VCaP (cell line): ENCODE measurements around the gene LAPTM5.

ENCODE experiments used
- H3K27ac ChIP-seq: fragments of 450-650 bp; 2 replicates; pipeline ENCODE4 v1.5.1; 2017
- TF ChIP-seq, protein P1 (sequence below): fragments of 450-650 bp; conservative IDR thresholded peaks from 2 replicates; pipeline ENCODE4 v1.5.1; 2017; ENCODE audit warnings: mild to moderate bottlenecking, moderate library complexity

LAPTM5 gene

DNA sequence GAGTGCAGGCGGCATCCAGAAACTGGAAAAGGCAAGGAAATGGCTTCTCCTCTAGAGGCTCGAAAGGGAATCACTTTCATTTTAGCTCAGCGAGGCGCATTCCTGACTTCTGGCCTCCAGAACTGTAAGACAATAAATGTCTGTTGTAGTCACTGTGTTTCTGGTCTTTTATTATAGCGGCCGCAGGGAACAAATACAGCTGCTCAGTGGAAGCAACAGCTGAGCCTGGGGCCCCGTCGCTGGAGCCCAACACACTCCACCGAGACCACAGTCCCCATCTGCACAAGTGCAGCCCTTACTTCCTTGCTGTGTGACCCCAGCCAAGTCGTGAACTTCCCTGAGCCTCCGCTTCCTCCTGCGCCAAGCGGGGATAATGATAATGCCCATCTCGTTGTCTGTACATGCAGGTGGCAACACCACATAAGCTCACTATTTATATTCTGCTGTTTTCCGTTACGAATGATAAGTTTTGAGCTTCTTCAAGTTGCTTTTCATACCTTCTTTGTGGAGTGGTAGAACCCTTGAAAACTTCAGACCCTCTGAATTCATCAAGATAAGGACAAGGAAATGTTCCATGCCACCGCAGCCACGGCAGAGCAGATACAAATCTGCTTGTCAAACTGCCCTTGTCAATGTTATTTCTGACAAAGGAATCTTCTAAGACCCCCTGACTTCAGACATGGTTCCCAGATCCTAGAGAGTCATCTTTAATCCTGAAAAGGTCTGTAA, 3.2 kb upstream of the LAPTM5 start:
- H3K27ac ChIP-seq: no peak overlapping the region
- TF ChIP-seq, protein P1, sequence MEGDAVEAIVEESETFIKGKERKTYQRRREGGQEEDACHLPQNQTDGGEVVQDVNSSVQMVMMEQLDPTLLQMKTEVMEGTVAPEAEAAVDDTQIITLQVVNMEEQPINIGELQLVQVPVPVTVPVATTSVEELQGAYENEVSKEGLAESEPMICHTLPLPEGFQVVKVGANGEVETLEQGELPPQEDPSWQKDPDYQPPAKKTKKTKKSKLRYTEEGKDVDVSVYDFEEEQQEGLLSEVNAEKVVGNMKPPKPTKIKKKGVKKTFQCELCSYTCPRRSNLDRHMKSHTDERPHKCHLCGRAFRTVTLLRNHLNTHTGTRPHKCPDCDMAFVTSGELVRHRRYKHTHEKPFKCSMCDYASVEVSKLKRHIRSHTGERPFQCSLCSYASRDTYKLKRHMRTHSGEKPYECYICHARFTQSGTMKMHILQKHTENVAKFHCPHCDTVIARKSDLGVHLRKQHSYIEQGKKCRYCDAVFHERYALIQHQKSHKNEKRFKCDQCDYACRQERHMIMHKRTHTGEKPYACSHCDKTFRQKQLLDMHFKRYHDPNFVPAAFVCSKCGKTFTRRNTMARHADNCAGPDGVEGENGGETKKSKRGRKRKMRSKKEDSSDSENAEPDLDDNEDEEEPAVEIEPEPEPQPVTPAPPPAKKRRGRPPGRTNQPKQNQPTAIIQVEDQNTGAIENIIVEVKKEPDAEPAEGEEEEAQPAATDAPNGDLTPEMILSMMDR: no peak

DNA sequence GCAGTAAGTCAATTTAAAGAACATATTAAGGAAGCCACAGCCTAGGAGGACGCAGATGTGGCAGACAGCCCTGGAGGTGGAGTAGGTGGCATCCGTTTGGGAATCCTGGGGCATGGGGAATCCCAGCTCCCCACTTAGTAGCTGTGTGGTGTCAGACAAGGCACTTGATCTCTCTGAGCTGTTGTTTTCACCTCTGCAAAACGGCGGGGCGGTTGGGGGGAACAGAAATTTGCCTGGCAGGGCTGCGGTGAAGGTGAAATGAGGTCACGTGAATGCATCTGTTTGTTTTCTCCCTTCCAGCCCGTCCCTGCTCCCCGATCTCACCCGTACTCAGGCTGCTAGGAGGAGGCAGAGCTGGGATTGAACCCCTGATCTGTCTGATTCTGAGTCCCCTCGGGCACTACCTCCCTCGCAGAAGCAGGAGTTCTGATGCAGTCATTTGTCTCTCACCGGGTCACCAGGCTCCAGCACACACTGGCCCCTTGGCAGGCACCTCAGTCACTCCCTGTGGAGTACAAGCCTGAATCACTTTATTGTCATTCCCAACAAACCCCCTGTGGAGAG, 2.2 kb upstream of the LAPTM5 start:
- TF ChIP-seq, protein P1: no peak
- no peak overlapping the region for H3K27ac ChIP-seq

DNA sequence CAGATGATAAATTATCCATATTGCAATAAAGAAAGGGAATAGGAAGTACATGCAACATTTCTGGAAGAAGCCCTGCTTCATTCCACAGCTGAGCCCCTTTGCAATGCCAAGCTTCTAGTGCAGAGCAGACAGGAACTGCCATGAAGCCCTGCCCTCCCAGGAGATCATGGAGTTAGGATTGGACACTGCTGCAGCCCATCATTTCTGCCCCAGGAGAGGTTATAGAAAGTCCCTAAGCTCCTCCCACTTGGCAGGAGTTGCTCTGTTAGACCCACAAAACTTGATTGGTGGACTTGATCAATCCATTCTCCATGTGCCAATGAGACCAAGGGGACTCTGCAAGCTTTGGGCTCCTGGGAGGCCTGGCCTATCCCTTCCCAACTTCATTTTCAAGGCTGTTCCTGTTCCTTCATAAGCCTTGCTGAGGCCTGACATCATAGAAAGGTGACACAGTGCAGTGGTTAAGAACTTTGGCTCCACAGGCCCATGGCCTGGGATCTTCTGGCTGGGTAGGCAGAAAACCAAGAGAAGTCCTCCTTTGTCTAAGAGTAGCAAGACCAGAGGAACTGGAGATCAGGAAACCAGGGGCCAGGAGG, 1.3 kb upstream of the LAPTM5 start:
- TF ChIP-seq, protein P1: no peak
- H3K27ac ChIP-seq: no peak overlapping the region

DNA sequence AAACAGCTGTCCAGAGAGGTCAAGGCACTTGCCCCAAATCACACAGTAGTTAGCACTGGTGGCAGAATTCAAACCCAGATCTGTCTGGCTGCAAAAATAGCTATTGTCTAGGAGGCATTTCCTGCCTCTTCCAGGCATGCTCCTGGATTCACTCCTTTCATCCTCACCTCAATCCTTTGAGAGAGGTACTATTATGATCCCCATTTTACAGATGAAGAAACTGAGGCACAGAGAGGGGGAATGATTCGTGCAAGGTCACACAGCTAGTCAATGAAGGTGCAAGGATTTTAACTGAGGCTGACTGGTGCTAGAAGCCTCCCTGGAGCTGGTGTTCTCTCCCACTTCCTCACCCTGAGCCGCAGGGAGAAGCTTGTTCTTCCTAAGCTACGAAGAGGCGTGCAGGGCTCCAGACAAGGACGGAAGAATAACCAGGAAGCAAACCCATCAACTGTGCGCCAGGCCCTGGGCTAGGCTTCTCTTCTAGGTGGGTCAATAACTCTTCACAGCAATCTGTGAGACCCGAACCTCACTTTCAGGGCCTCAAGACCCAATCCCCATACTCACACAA, 631 bp upstream of the LAPTM5 start:
- TF ChIP-seq, protein P1: no peak
- H3K27ac ChIP-seq: no peak overlapping the region

DNA sequence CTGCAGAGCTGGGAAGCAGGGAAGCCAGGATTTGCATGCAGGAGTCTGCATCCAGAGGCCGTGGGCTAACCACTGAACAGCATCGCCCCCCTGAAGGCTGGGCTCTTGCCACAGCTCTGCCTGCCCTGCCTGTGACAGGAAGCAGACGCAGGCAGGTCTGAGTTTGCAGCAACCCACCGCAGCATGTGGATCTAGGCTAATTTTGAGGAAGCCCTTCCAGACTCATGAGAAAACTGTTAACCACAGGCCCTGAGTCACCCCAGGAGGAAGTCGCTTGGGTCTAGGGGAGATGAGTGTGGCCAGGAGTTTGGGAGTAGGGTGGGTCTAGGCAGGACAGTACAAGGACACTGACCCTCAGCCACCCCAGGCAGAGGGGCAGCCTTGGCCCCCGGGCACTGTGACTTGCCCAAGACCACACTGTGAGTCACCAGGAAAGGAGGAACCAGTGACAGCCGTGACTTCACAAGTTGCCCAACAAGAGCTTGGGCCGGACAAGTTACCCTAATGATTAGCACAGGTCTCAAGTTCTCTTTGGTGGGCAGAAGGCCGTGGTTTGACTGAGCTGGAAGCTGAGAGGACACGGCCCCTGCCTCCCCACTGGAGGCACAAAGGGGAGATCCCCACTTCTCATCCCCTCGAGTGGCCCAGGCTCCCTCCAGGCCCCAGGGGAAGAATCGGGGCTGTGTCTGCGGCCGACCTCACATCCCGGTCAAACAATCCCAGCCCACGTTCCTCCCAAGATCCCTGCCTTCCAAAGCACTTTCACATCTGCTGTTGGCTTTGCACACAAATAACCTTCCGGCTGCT, 826 bp downstream of the LAPTM5 start:
- no peak overlapping the region for H3K27ac ChIP-seq
- TF ChIP-seq, protein P1: no peak

DNA sequence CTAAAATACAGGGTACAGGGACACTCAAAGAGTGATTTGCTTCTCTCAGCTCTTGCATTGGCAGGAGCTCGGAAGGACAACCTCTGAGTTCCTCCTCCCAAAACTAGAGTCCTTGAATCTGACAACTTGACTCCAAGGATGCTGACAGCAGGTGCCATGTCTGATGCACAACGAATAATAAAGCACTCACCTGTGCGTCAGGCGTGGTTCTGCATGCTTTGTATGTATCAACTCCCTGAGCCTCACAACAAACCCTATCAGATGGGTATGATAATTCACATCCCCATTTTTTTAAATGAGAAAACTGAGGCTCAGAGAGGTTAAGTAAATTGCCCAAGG, 1.4 kb downstream of the LAPTM5 start:
- TF ChIP-seq, protein P1: no peak
- no peak overlapping the region for H3K27ac ChIP-seq

DNA sequence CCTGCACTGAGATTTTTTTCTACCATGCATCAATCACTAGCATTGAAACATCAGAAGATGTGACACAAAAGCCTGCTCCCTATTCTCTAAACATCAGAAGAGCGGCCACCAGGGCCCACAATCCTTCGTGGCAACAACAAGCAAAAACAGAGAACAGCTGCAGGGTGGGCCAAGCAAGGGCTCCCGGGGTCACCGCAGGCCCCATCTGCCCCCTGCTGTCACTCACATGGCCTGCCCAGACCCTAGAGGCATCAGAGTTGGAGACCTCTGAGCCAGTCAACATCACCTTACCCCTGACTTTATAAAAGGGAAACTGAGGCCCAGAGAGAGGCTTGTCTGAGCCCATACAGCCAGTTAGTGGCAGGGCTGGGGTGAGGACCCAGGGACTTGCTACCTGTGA, 1.8 kb downstream of the LAPTM5 start:
- no peak overlapping the region for H3K27ac ChIP-seq
- TF ChIP-seq, protein P1: no peak
